ENCODE data around the gene TMPRSS9.

TMPRSS9 gene

GRCh38 chr19:2353159-2353886, 6.7 kb upstream of the TMPRSS9 start:
- Mint-ChIP-seq H3K9me3 (no peaks in the 10 kb centered on the region), H3K36me3 (ENCODE audit: insufficient read depth) (no peaks in the 10 kb centered on the region), H3K4me1 (ENCODE audit: low read depth in 2 of 2) (no peaks in the 10 kb centered on the region), H3K27ac (peak overlapping the region in 1 of 2 donors; percentile 67), H3K4me3 (no peak overlapping the region), H3K27me3 (no peaks in the 10 kb centered on the region)
- ATAC-seq (replicated peaks) (no peak), DNase-seq (no peak)

GRCh38 chr19:2353887-2354592, 6.0 kb upstream of the TMPRSS9 start:
- H3K27ac Mint-ChIP-seq = no peak overlapping the region

GRCh38 chr19:2354670-2355069, 5.4 kb upstream of the TMPRSS9 start:
- H3K4me3 Mint-ChIP-seq = no peak overlapping the region
- no peaks in the 10 kb centered on the region for H3K27me3 Mint-ChIP-seq
- H3K4me1 Mint-ChIP-seq (ENCODE audit: low read depth in 2 of 2) = no peaks in the 10 kb centered on the region
- no peak for ATAC-seq (replicated peaks)
- no peaks in the 10 kb centered on the region for H3K36me3 Mint-ChIP-seq (ENCODE audit: insufficient read depth)
- H3K9me3 Mint-ChIP-seq = no peaks in the 10 kb centered on the region
- no peak for DNase-seq
- no peak overlapping the region for H3K27ac Mint-ChIP-seq

More at GRCh38 chr19:2353887-2354592, 6.0 kb upstream of the TMPRSS9 start:
- no peak for DNase-seq
- no peaks in the 10 kb centered on the region for H3K36me3 Mint-ChIP-seq (ENCODE audit: insufficient read depth)
- no peaks in the 10 kb centered on the region for H3K9me3 Mint-ChIP-seq
- ATAC-seq (replicated peaks) = no peak
- H3K4me1 Mint-ChIP-seq (ENCODE audit: low read depth in 2 of 2) = no peaks in the 10 kb centered on the region
- no peak overlapping the region for H3K4me3 Mint-ChIP-seq
- no peaks in the 10 kb centered on the region for H3K27me3 Mint-ChIP-seq

GRCh38 chr19:2355168-2356035, 4.7 kb upstream of the TMPRSS9 start:
- no peaks in the 10 kb centered on the region for H3K4me1 Mint-ChIP-seq (ENCODE audit: low read depth in 2 of 2)
- H3K9me3 Mint-ChIP-seq = no peaks in the 10 kb centered on the region
- ATAC-seq (replicated peaks) (no peak), DNase-seq (no peak)
- no peak overlapping the region for H3K4me3 Mint-ChIP-seq
- H3K36me3 Mint-ChIP-seq (ENCODE audit: insufficient read depth) = no peaks in the 10 kb centered on the region
- H3K27me3 Mint-ChIP-seq = peaks cover 2 to 3% of the 10 kb centered on the region in 2 donors
- no peak overlapping the region for H3K27ac Mint-ChIP-seq

- H3K36me3 Mint-ChIP-seq (ENCODE audit: insufficient read depth) = no peaks in the 10 kb centered on the region
- DNase-seq (no peak), ATAC-seq (replicated peaks) (no peak)
- no peak overlapping the region for H3K27ac Mint-ChIP-seq
- H3K4me3 Mint-ChIP-seq = no peak overlapping the region
- peaks cover 7% of the 10 kb centered on the region in 2 donors for H3K27me3 Mint-ChIP-seq
- no peaks in the 10 kb centered on the region for H3K4me1 Mint-ChIP-seq (ENCODE audit: low read depth in 2 of 2)
- H3K9me3 Mint-ChIP-seq = no peaks in the 10 kb centered on the region
These were observed 3.9 kb upstream of the TMPRSS9 start for GRCh38 chr19:2356036-2356646.

- ATAC-seq (replicated peaks) (no peak), DNase-seq (no peak)
- Mint-ChIP-seq H3K27me3 (peaks cover 7% of the 10 kb centered on the region in 2 donors), H3K4me3 (no peak overlapping the region), H3K4me1 (ENCODE audit: low read depth in 2 of 2) (no peaks in the 10 kb centered on the region), H3K36me3 (ENCODE audit: insufficient read depth) (no peaks in the 10 kb centered on the region), H3K27ac (no peak overlapping the region), H3K9me3 (no peaks in the 10 kb centered on the region)
These were observed 2.5 kb upstream of the TMPRSS9 start for GRCh38 chr19:2357279-2358206.

GRCh38 chr19:2358548-2359173, 1.4 kb upstream of the TMPRSS9 start:
- no peaks in the 10 kb centered on the region for H3K9me3 Mint-ChIP-seq
- ATAC-seq (replicated peaks) (no peak), DNase-seq (no peak)
- no peaks in the 10 kb centered on the region for H3K36me3 Mint-ChIP-seq (ENCODE audit: insufficient read depth)
- no peak overlapping the region for H3K4me3 Mint-ChIP-seq
- peaks cover 7% of the 10 kb centered on the region in 2 donors for H3K27me3 Mint-ChIP-seq
- no peaks in the 10 kb centered on the region for H3K4me1 Mint-ChIP-seq (ENCODE audit: low read depth in 2 of 2)
- H3K27ac Mint-ChIP-seq = no peak overlapping the region

GRCh38 chr19:2360833-2361232, 768 bp downstream of the TMPRSS9 start:
- Mint-ChIP-seq H3K9me3 (no peaks in the 10 kb centered on the region), H3K4me3 (no peak overlapping the region), H3K27ac (no peak overlapping the region), H3K4me1 (ENCODE audit: low read depth in 2 of 2) (no peaks in the 10 kb centered on the region), H3K36me3 (ENCODE audit: insufficient read depth) (no peaks in the 10 kb centered on the region), H3K27me3 (peaks cover 7 to 14% of the 10 kb centered on the region in 2 donors)
- ATAC-seq (replicated peaks) = no peak
- no peak for DNase-seq

GRCh38 chr19:2361246-2362045, 1.4 kb downstream of the TMPRSS9 start:
- ATAC-seq (replicated peaks) = no peak

GRCh38 chr19:2362046-2362969, 2.2 kb downstream of the TMPRSS9 start:
- peaks cover 7 to 14% of the 10 kb centered on the region in 2 donors for H3K27me3 Mint-ChIP-seq
- no peak overlapping the region for H3K27ac Mint-ChIP-seq
- DNase-seq = no peak
- H3K4me1 Mint-ChIP-seq (ENCODE audit: low read depth in 2 of 2) = no peaks in the 10 kb centered on the region
- no peak overlapping the region for H3K4me3 Mint-ChIP-seq
- H3K9me3 Mint-ChIP-seq = no peaks in the 10 kb centered on the region
- no peaks in the 10 kb centered on the region for H3K36me3 Mint-ChIP-seq (ENCODE audit: insufficient read depth)
- no peak for ATAC-seq (replicated peaks)

More at GRCh38 chr19:2361246-2362045, 1.4 kb downstream of the TMPRSS9 start:
- H3K27ac Mint-ChIP-seq = no peak overlapping the region
- H3K4me3 Mint-ChIP-seq = no peak overlapping the region
- no peaks in the 10 kb centered on the region for H3K4me1 Mint-ChIP-seq (ENCODE audit: low read depth in 2 of 2)
- peaks cover 7 to 14% of the 10 kb centered on the region in 2 donors for H3K27me3 Mint-ChIP-seq
- H3K36me3 Mint-ChIP-seq (ENCODE audit: insufficient read depth) = no peaks in the 10 kb centered on the region
- no peaks in the 10 kb centered on the region for H3K9me3 Mint-ChIP-seq
- DNase-seq = no peak

GRCh38 chr19:2362970-2363300, 2.9 kb downstream of the TMPRSS9 start:
- H3K9me3 Mint-ChIP-seq = no peaks in the 10 kb centered on the region
- DNase-seq = no peak
- ATAC-seq (replicated peaks) = no peak
- H3K36me3 Mint-ChIP-seq (ENCODE audit: insufficient read depth) = no peaks in the 10 kb centered on the region
- no peak overlapping the region for H3K4me3 Mint-ChIP-seq
- H3K27ac Mint-ChIP-seq = no peak overlapping the region
- H3K27me3 Mint-ChIP-seq = peaks cover 9 to 14% of the 10 kb centered on the region in 2 donors
- H3K4me1 Mint-ChIP-seq (ENCODE audit: low read depth in 2 of 2) = no peaks in the 10 kb centered on the region

Data from effector memory CD8-positive, alpha-beta T cell (primary cell).